GM12878 (cell line): ENCODE measurements around the gene ZNF22. TPM values are rescaled to one million over a fixed set of nuclear protein-coding genes. Genes with fewer than 3 reads are reported as not detected.

ENCODE experiments used
- ATAC-seq: fragments of 200-7000 bp; cut with Tn5 transposase; 3 replicates; pipeline ENCODE4 v1.9.1; 2020; ENCODE audit warnings: mild to moderate bottlenecking, moderate library complexity
- BruUV-seq: library from RNA; stranded (reverse); fragments of 400-500 nt; replicated peaks from 2 replicates; lab custom pipeline; 2021; lab: Mats Ljungman, UMichigan
- CTCF ChIA-PET: fragments of 300-600 bp; sonication (Branson Sonifier 250); formaldehyde crosslinking; extraction: SDS; loops from one replicate; lab custom pipeline; 2021; ENCODE audit warnings: inconsistent platforms; lab: Yijun Ruan, JAX
- POLR2A ChIA-PET: fragments of 350-600 bp; formaldehyde crosslinking; extraction: SDS; loops from one replicate; lab custom pipeline; 2021; ENCODE audit warnings: inconsistent platforms; lab: Charles Lee
- RAD21 ChIA-PET: fragments of 300-600 bp; sonication (Branson Sonifier 250); formaldehyde crosslinking; loops from one replicate; lab custom pipeline; 2023; ENCODE audit warnings: antibody characterized with exemption; ENCODE audit not compliant: unreplicated experiment; lab: Charles Lee
- SMC1A ChIA-PET: fragments of 300-600 bp; sonication (Branson Sonifier 250); formaldehyde crosslinking; loops from one replicate; lab custom pipeline; 2023; ENCODE audit not compliant: unreplicated experiment, uncharacterized antibody; lab: Charles Lee
- DNase-seq: peaks from one replicate; pipeline ENCODE4 v3.0.0-alpha.2; 2011; ENCODE audit warnings: low read depth, low spot score
- FAIRE-seq: peaks from 3 replicates; lab custom pipeline; 2011; peaks lifted over from hg19 to GRCh38; lab: Jason Lieb, UNC
- H2AFZ ChIP-seq: 2 replicates; pipeline ENCODE4 v1.6.0; 2011; ENCODE audit warnings: low read depth, low read length, control low read depth; ENCODE audit not compliant: control insufficient read depth
- H3K27ac ChIP-seq: 2 replicates; pipeline ENCODE4 v1.5.1; 2011; ENCODE audit warnings: control low read depth; ENCODE audit not compliant: control insufficient read depth, insufficient read depth
- H3K27me3 ChIP-seq, 2 experiments: replicated peaks in 1 of 2; 2 replicates each; pipeline versions ENCODE4 v1.6.0 to v1.6.1; 2011; ENCODE audit warnings: low read length in 1 of 2; ENCODE audit not compliant: control insufficient read depth in 2 of 2, insufficient read depth in 2 of 2
- H3K36me3 ChIP-seq, 2 experiments: 2 replicates each; pipeline ENCODE4 v1.5.1; 2011; ENCODE audit warnings: low read length in 1 of 2; ENCODE audit not compliant: control insufficient read depth in 2 of 2, insufficient read depth in 2 of 2
- H3K4me1 ChIP-seq: 2 replicates; pipeline ENCODE4 v1.6.1; 2011; ENCODE audit warnings: mild to moderate bottlenecking, low read length, moderate library complexity, mixed read lengths; ENCODE audit not compliant: control insufficient read depth, insufficient read depth
- H3K4me2 ChIP-seq: 2 replicates; pipeline ENCODE4 v1.6.0; 2011; ENCODE audit warnings: control low read depth; ENCODE audit not compliant: control insufficient read depth, insufficient read depth
- H3K4me3 ChIP-seq: fragments of 200-600 bp; sonication (generic); 2 replicates; pipeline ENCODE4 v1.5.1; 2016
- H3K79me2 ChIP-seq: 2 replicates; pipeline ENCODE4 v1.6.0; 2011; ENCODE audit warnings: low read length; ENCODE audit not compliant: control insufficient read depth, insufficient read depth
- H3K9ac ChIP-seq: 2 replicates; pipeline ENCODE4 v1.8.0; 2011; ENCODE audit warnings: low read length, control low read depth, mixed read lengths; ENCODE audit not compliant: control insufficient read depth, insufficient read depth
- H3K9me3 ChIP-seq: replicated peaks from 3 replicates; pipeline ENCODE4 v1.5.1; 2011; ENCODE audit warnings: mild to moderate bottlenecking, low read length; ENCODE audit not compliant: control insufficient read depth, insufficient read depth
- H4K20me1 ChIP-seq: 2 replicates; pipeline ENCODE4 v1.6.0; 2011; ENCODE audit not compliant: control insufficient read depth, insufficient read depth
- BRCA1 ChIP-seq: IDR thresholded peaks from 2 replicates; pipeline ENCODE4 v1.6.1; 2011; ENCODE audit warnings: low read depth, low read length, improper control_type of control experiment
- KLF5 ChIP-seq: fragments of 450-650 bp; IDR thresholded peaks from 2 replicates; pipeline ENCODE4 v1.6.1; 2014; ENCODE audit warnings: mild to moderate bottlenecking; ENCODE audit not compliant: partially characterized antibody
- POLR2AphosphoS5 ChIP-seq: IDR thresholded peaks from 2 replicates; pipeline ENCODE4 v1.6.1; 2011; ENCODE audit warnings: mild to moderate bottlenecking, low read length, inconsistent platforms
- RFX5 ChIP-seq: IDR thresholded peaks from 2 replicates; pipeline ENCODE4 v1.6.1; 2011; ENCODE audit warnings: low read depth, low read length, improper control_type of control experiment
- SIN3A ChIP-seq: IDR thresholded peaks from 2 replicates; pipeline ENCODE4 v1.6.1; 2012; ENCODE audit warnings: low read depth, low read length, improper control_type of control experiment
- SMAD5 ChIP-seq: IDR thresholded peaks from 2 replicates; pipeline ENCODE4 v1.6.1; 2016; ENCODE audit warnings: antibody characterized with exemption, low read depth
- YY1 ChIP-seq: IDR thresholded peaks from 2 replicates; pipeline ENCODE4 v1.6.1; 2011; ENCODE audit warnings: low read depth, mild to moderate bottlenecking, low read length
- ZNF592 ChIP-seq: fragments of 450-650 bp; IDR thresholded peaks from 2 replicates; pipeline ENCODE4 v1.6.1; 2017; ENCODE audit warnings: mild to moderate bottlenecking, moderate library complexity
- WGBS: methylation state at CpG from one replicate; pipeline ENCODE4 v1.1.6; 2016; ENCODE audit warnings: low lambda C conversion rate; ENCODE audit not compliant: insufficient replicate concordance, insufficient coverage; ENCODE audit errors: missing lambda C conversion rate; 5-methylcytosine and 5-hydroxymethylcytosine counted together
- in situ Hi-C: fragments of 300-500 bp; cut with MboI; formaldehyde crosslinking; loops from 9 replicates; pipeline ENCODE4 v1.14.3; 2018; ENCODE audit warnings: mixed read lengths
- intact Hi-C: fragments of 100-400 bp; cut with micrococcal nuclease; formaldehyde crosslinking; loops from one replicate; pipeline ENCODE4 v1.14.2; 2022; ENCODE audit not compliant: unreplicated experiment
- polyA plus RNA-seq, 11 experiments: library from polyadenylated mRNA; depleted of rRNA in 4 of 11; unstranded in 6 of 11; stranded (reverse) in 5 of 11; fragments of >200 nt; fragmentation: Nextera tagmentation in 4 of 11; fragmentation: Illumina TruSeq in 1 of 11; extraction: Ambion mirVana in 4 of 11; extraction: Trizol in 1 of 11; gene quantifications; 1 replicate in 1 of 11; 2 replicates in 10 of 11; pipeline versions ENCODE4 v1.2.1 to v1.2.3, GENCODE V29; 2011 to 2016; ENCODE audit warnings: inconsistent platforms in 2 of 11, missing spikeins in 2 of 11, low read depth in 1 of 11
- total RNA-seq, 4 experiments: library from RNA; depleted of rRNA in 3 of 4; stranded (reverse); fragments of >200 nt in 3 of 4; fragmentation: Illumina TruSeq in 1 of 4; extraction: Trizol in 1 of 4; gene quantifications; 2 replicates each; pipeline versions ENCODE4 v1.2.1 to v1.2.3, GENCODE V29; 2013 to 2021

The ZNF22 gene
- total and polyA plus RNA-seq, 10 of the 15 experiments (the other 5 are each of a cell fraction or from before 2014, with no cell fraction given) = 31.1 to 74.4 (median 43.8) TPM

GRCh38 chr10:44993226-44993921, 7.3 kb upstream of the ZNF22 start:
- peaks cover 6% of the 10 kb centered on the region for H3K4me1 ChIP-seq
- H2AFZ ChIP-seq = no peak overlapping the region
- intact Hi-C loops (no loop called here), in situ Hi-C loops (no loop called here)
- BruUV-seq = no TSS peak
- H3K27ac ChIP-seq = no peak overlapping the region
- H3K9me3 ChIP-seq = no peaks in the 10 kb centered on the region
- 50% methylated on average over 14 of the region's 14 CpGs for WGBS
- no peaks in the 10 kb centered on the region for H4K20me1 ChIP-seq
- FAIRE-seq (no peak), ATAC-seq (no peak), DNase-seq (no peak)
- H3K4me2 ChIP-seq = no peak overlapping the region
- H3K4me3 ChIP-seq = no peak overlapping the region
- H3K27me3 ChIP-seq = no peaks in the 10 kb centered on the region
- peaks cover 0 to 1% of the 10 kb centered on the region in 2 experiments; a peak in 1 of 4 replicates for H3K36me3 ChIP-seq
- TF ChIP-seq POLR2AphosphoS5 (no peak), RFX5 (no peak), KLF5 (no peak), SIN3A (no peak), ZNF592 (no peak), SMAD5 (no peak), YY1 (no peak), BRCA1 (no peak)
- ChIA-PET RAD21 (interaction anchor here (1.2 to 2.3 kb wide), 2 partner anchors 60 kb away, joined by 3 to 13 read pairs; no protein-coding TSS in a partner anchor), CTCF (interaction anchor here (0.7 to 2.9 kb wide), 6 partner anchors 11 to 62 kb away, joined by 3 to 11 read pairs (median 3); no protein-coding TSS in a partner anchor), SMC1A (interaction anchor here (0.7 kb wide), 1 partner anchor 27 kb away, joined by 3 read pairs; no protein-coding TSS in a partner anchor), POLR2A (interaction anchor here (2.3 kb wide), 1 partner anchor 13 kb away, joined by 7 read pairs; no protein-coding TSS in a partner anchor)
- no peak overlapping the region for H3K9ac ChIP-seq
- H3K79me2 ChIP-seq = no peaks in the 10 kb centered on the region
